Measurements from ENCODE around the gene RAP1GAP2.

The RAP1GAP2 gene

GRCh38 chr17:2911755-2912111 is 115.5 kb downstream of the RAP1GAP2 start:
- ATAC-seq, result no peak

GRCh38 chr17:2912754-2913153 is 116.5 kb downstream of the RAP1GAP2 start:
- ATAC-seq, result no peak

- no peak for ATAC-seq
Observed at GRCh38 chr17:2916461-2916860, 120.2 kb downstream of the RAP1GAP2 start.

GRCh38 chr17:2921443-2921842 is 125.2 kb downstream of the RAP1GAP2 start:
- ATAC-seq, result no peak

DNA sequence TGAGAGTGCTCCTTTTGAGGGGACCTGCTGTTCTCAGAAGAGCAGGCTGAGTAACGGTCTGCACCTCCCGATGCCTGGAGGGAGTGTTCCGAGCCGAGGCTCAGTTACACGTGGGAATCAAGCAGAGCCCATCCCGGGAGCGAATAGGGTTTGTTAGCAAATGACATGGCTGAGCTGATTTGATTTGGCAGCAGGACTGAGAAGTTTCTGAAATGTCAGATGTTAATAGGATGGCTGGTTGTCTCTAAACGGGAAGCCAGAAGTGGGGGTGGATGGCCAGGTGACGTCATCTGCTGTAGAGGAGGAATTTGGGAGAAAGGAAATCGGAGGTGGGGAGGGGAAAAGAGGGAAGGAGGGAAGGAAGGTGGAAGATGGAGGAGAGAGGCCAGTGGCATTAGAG is 128.0 kb downstream of the RAP1GAP2 start:
- no peak for ATAC-seq

DNA sequence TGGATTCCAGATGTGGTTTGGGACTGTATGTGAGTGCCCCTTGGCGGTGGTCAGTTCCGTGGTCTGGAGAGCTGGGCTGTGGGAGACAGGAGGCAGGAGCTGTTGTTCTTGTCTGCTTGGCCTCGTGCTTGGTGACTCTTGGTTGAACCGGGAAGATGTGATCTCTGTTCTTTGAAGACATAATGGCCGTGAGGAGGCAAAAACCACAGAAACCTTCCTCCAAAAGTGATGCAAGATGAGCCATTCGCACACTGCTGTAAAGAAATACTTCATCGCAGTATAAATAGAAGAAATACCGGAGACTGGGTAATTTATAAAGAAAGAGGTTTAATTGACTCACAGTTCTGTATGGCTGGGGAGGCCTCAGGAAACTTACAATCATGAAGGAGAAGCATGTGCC is 128.8 kb downstream of the RAP1GAP2 start:
- ATAC-seq, result no peak

DNA sequence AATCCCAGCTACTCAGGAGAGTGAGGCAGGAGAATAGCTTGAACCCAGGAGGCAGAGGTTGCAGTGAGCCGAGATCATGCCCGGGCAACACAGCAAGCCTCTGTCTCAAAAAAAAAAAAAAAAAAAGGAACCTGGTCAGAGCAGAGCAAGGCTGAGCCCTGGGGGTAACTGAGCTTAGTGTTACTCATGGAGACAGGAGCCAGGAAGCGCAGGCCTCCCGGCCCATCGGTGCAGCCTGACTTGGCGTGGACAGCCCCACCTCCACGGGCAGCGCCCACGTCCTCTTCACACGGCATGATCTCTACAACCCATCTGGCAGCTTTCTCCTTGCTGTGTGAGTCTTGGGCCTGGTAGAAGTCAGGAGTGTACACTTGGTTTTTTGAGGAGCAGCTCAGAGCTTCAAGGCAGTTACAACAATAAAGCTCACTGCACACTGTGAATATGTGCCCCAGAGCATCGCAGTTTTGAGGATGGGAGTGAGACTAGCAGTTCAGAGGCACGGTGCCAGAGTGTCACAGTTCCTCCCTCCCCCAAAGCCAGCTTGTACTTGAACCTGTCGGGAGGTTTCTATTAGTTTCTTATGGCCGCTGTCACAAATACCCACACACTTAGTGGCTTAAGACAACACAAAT is 129.9 kb downstream of the RAP1GAP2 start:
- ATAC-seq, result no peak

GRCh38 chr17:2928294-2928890 is 132.2 kb downstream of the RAP1GAP2 start:
- no peak for ATAC-seq

DNA sequence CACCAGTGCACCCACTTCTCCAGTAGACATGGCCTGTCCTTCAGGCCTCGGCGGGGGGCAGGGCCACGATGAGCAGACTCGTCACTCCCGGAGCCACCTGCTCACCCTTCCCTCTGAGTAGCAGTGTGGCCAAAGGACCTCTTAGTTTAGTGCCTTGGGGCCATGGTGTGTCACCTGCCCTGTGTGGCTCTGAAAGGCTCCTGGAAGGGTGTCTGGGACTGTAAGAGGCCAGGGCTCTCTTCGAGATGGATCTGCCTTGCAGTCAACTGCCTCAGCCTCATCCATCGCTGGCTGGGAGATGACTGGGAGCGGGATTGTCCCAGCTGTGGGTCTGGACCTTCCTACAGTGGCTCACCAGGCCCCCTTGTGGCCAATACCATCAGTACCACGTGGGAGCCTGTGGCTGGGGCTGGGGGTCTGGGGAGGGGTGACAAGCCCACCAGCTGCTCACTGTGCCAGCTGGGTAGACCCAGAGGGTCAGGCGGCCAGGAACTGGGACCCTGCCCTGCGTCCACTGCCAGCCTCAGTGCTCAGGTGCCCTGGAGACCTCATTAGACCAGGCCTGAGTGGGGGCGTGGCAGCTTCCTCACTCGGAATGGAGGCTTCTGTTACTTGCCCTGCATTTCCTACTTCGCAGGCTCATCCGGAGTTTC is 133.8 kb downstream of the RAP1GAP2 start:
- no peak for ATAC-seq

DNA sequence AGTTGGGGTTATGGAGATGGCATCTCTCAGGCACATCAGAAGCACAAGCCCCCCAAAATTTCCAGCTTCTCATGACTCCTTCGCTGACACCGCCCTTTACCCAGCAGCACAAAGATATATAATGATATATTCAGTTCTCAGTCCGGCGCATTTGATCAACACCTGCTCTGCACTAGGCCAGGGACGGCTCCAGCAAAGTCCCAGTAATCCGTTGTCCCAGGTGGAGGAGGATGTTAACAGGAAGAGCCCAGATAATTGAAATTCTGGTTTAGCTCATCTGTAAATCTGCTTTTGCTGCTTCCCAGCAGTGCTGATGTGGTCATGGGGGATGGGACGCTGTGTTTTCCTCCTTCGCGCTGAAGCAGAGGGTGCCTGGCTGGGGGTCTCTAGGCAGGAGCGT is 135.6 kb downstream of the RAP1GAP2 start:
- ATAC-seq, result no peak

- ATAC-seq, result no peak
Observed at GRCh38 chr17:2932946-2933345, 136.7 kb downstream of the RAP1GAP2 start.

DNA sequence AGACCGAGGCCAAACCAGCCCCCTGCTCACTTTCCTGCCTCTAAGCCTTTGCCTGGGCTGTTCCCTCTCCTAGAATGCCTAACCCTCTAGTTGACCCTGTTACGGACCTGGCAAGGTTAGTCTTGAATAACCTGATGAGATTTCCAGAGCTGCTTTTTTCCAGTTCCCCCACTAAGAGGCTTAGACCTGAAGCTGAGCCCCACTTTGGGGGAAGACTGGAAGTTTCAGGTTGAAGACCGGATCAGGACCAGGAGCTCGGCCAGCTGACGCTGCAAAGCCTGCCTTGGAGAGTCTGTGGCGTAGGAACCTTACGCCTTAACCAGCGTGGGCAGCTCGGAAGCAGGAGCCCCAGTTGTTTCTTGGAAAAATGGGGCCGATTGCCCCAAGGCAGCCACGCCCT is 137.4 kb downstream of the RAP1GAP2 start:
- ATAC-seq, result no peak

DNA sequence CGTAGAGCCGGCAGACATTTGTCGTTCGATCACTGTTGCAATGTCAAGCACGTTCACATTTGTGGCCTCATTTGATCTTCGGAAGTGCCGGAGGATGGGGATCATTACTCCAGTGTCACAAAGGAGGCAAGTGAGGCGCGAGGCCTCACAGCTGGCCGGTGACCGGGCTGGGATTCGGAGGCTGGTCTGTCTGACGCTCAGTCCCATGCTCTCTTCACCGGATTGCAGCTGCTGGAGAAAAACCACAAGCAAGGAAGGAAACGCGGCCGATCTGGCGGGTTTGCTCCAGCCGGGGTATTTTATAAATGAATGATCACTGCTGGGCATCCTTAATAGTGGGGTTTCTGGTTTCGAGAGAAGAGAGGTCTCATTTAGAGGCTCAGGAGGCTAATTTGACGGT is 139.4 kb downstream of the RAP1GAP2 start:
- ATAC-seq, result no peak

DNA sequence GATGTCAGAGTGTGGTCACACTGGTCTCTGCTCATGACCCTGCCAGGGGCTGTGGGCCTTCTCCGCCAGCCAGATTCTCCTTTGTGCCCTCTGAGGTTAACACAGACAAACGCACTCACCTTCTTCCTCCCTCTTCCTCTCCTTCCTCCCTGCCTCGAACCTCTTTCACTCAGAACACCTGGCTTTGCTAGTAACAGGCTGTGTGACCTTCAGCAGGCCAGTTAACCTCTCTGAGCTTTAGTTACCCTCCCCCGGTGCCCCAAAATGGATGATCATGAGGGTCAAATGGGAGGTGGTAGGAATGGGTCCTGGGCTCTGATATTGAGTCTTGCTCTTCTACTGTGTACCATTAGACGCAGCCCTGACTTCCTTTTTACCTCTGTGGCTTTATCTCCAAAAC is 140.1 kb downstream of the RAP1GAP2 start:
- ATAC-seq, result no peak

GRCh38 chr17:2936771-2937321 is 140.6 kb downstream of the RAP1GAP2 start:
- no peak for ATAC-seq

GRCh38 chr17:2937331-2938003 is 141.2 kb downstream of the RAP1GAP2 start:
- ATAC-seq, result no peak

GRCh38 chr17:2939714-2940351 is 143.6 kb downstream of the RAP1GAP2 start:
- ATAC-seq, result no peak

DNA sequence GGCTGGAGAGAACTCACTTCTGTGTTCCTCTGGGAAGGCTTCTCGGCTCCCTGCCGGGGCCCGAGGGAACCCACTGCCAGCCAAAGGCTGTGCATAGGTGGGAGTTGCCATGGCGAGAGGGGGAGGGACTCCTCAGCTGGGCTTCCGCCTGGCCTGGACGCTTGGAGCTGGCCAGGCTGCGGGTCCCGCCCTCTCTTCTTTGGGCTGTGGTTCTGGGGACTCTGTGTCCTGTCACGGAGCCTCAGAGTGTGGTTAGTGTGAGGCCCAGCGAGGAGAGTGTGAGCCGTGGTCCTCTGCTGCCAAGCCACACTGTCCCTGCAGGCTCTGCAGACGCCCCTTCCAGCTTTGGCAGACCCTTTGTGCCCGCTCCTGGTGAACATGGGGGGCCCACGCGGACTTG is 144.1 kb downstream of the RAP1GAP2 start:
- ATAC-seq, result no peak

GRCh38 chr17:2943981-2944380 is 147.7 kb downstream of the RAP1GAP2 start:
- ATAC-seq, result no peak

DNA sequence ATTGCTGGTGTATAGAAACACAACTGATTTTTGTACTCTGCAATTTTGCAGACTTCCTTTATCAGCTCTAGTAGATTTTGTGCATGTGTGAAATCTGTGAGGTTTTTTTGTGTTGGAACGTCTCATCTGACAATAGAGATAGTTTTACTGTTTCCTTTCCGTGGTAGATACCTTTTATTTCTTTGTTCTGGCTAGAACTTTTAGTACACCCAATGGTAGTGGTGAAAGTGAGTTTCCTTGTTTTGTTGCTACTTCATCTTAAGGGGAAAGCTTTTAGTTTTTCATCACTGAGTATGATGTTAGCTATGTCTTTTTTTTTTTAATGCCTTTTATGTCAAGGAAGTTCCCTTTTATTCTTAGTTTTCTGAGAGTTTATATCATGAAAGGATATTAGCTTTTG is 149.1 kb downstream of the RAP1GAP2 start:
- ATAC-seq, result no peak

DNA sequence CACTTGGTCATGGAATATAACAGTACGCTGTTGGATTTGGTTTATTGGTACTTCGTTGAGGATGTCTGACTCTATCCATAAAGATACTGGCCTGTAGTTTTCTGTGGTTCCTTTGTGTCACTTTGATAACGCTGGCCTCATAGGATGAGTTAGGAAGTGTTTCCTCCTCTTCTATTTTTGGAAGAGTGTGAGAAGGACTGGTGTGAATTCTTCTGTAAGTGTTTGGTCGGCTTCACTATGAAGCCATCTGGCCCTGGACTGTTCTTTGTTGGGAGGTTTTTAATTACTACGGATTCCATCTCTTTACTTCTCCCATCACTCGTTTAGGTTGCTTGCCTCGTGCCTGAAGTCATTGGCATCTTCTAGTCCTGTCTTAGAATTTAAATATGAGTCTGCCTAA is 149.9 kb downstream of the RAP1GAP2 start:
- no peak for ATAC-seq

DNA sequence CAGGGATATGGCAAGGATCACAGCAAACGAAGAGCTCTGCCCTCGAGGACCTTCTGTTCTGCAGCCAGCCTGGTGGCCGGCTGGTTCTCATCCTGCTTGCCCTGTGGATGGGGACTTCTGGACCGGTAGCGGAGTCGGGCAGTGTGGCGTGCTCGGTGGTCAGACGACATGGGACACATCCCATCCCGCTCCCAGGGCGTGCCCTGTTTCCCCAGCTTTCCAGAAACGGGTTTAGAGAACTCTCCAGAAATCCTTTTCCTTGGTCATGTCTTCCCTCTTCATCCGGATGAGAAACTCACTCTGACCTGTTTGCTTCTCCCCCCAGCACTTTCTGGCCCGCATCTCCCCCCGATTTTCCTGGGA is 151.3 kb downstream of the RAP1GAP2 start:
- no peak for ATAC-seq

GRCh38 chr17:2947996-2948550 is 151.8 kb downstream of the RAP1GAP2 start:
- ATAC-seq, result no peak
